ENCODE measurements around the gene PATE4. TPM values are rescaled to one million over a fixed set of nuclear protein-coding genes. Genes with fewer than 3 reads are reported as not detected.

Gene PATE4
- polyA plus RNA-seq, 1 donor, result 0.04 TPM

DNA sequence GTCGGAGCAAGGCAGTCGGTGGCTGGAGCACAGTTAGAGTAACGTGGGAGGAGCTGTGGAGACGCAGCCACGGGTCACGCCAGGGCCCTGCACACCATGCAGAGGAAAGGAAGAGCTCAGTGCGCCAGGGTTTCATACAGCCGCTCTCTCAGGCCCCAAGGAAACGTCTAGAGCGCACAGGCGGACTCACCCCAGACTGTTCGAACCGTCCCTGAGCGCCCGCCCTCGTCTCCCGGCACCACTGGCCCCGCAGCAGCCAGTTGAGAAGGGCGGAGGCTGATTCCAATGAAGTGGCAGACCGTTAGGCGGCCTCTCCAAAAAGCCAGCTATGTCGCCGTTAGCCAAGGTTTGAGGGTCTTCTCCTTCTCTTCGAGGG lies 53.9 kb downstream of the PATE4 start:
- peak in 1 of 2 donors; percentile 38 for DNase-seq
- peak overlapping the region; percentile 88 for H3K27ac ChIP-seq (ENCODE audit: low read length)
- H3K27me3 ChIP-seq (ENCODE audit: control insufficient read depth, insufficient read depth, low read length), result no peaks in the 10 kb centered on the region
- no peaks in the 10 kb centered on the region for H3K4me1 ChIP-seq (ENCODE audit: control insufficient read depth, insufficient read depth, low read length)
- peak overlapping the region; percentile 86 for H3K4me3 ChIP-seq (ENCODE audit: low read length)
- H3K9me3 ChIP-seq (ENCODE audit: control insufficient read depth, low read depth, low read length), result peaks cover 3% of the 10 kb centered on the region
- WGBS (ENCODE audit: insufficient coverage, low lambda C conversion rate), result 47% methylated on average over 3 of the region's 24 CpGs
- H3K36me3 ChIP-seq (ENCODE audit: control insufficient read depth, insufficient read depth, low read length), result no peaks in the 10 kb centered on the region

DNA sequence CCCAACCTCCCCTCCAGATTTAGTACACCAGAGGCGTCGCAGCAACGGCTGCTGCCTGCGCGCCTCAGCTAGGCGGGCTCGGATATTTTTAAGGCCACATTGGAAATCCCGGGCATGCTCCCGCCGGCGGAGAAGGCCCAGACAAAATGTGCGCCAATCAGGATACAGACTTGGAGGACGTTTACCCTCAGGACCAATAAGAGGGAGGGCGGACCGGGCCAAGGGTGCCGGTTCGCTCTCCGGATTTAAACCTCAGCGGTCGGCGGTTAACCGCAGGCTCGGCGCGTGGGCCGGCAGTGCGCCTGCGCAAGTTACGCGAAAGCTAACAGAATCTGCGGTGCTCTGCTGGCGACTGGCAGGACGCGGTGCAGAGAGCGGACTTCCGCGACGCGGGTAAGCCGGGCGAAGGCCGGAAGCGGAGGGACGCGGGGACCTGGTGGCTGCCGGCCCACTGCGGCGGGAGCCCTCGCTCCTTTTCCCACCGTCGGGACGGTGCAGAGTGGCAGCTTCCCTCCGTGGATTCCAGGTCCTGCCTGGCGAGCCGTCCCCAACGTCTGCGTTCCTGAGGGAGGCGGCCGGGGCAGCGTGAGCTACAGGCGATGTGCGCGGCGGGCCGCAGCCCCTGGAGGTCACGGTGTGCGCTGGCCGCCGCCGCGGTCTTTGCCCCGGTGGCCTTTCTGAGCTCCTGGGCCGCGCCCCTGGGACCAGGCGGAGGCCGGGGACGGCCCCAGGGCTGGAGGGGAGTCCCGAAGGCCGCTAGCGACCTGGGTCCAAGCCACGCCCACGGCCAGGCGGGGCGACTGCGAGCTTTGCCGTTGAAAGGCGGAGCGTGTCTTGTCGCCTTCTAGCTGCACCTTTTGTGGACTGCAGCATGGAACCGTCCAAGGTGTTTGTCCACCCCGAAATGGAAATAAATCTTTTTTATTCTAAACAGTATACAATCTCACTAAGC lies 54.5 kb downstream of the PATE4 start, which contains the start of gene HYLS1:
TSS of gene HYLS1 (plus strand) at position 296 of the 952 bp plus-strand sequence. CDS start 11,701 bp downstream, outside the sequence.
- H3K27me3 ChIP-seq (ENCODE audit: control insufficient read depth, insufficient read depth, low read length), result no peaks in the 10 kb centered on the region
- DNase-seq, result peak; percentile 88 to 95
- no peaks in the 10 kb centered on the region for H3K36me3 ChIP-seq (ENCODE audit: control insufficient read depth, insufficient read depth, low read length)
- peak within 1 kb of the TSS; percentile 88 for H3K27ac ChIP-seq (ENCODE audit: low read length)
- H3K9me3 ChIP-seq (ENCODE audit: control insufficient read depth, low read depth, low read length), result peaks cover 3% of the 10 kb centered on the region
- H3K4me1 ChIP-seq (ENCODE audit: control insufficient read depth, insufficient read depth, low read length), result peaks cover 2% of the 10 kb centered on the region
- H3K4me3 ChIP-seq (ENCODE audit: low read length), result peak within 1 kb of the TSS; percentile 86
- 0% methylated on average over 1 of the region's 91 CpGs for WGBS (ENCODE audit: insufficient coverage, low lambda C conversion rate)

Other genes starting within 250 kb of the PATE4 start
- gene STT3A, start 240.5 kb upstream of the PATE4 start, polyA plus RNA-seq, result 183 TPM
- gene CHEK1, start 208.2 kb upstream of the PATE4 start, polyA plus RNA-seq, result 21.5 TPM
- gene ACRV1, start 152.5 kb upstream of the PATE4 start, polyA plus RNA-seq, result 0.27 TPM
- gene PATE1, start 87.0 kb upstream of the PATE4 start, polyA plus RNA-seq, result not detected
- gene PATE2, start 54.5 kb upstream of the PATE4 start, polyA plus RNA-seq, result 0.07 TPM
- gene PATE3, start 45.2 kb upstream of the PATE4 start, polyA plus RNA-seq, result not detected
- 6.5 TPM for gene HYLS1, start 54.4 kb downstream of the PATE4 start, polyA plus RNA-seq
- gene PUS3, start 69.9 kb downstream of the PATE4 start, polyA plus RNA-seq, result 16.2 TPM
- 2.0 TPM for gene DDX25, start 71.2 kb downstream of the PATE4 start, polyA plus RNA-seq
- gene VSIG10L2, start 112.7 kb downstream of the PATE4 start, polyA plus RNA-seq, result not detected
- 22.8 TPM for gene CDON, start 229.6 kb downstream of the PATE4 start, polyA plus RNA-seq

Data from large intestine (tissue), 3 donors.